Measurements from ENCODE around the gene SLC25A21.

DNA sequence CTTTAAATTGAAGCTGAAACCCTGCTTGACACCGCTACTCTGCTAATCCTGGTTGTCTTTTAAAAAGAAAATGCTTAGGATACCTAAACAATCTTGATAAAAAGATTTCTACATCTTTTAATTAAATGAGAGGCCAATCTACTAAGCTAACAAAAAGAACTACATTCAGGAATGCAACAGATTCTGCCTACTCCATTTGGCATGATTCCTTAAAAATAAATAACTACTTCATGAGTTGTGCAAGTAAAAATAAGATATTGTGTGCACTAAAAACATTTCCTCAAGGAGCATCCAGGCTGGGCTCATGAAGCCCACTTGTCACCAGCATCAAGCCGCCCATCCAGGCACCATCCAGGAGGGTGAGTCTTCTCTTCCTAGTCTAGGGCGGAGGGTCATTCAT, 313.3 kb downstream of the SLC25A21 start:
- TF ChIP-seq PATZ1 (CRISPR knock-in tag; IDR thresholded peaks at IDR 0.05; ENCODE audit: borderline replicate concordance), result no peak
- no peak for TF ChIP-seq RARB (CRISPR knock-in tag; IDR thresholded peaks at IDR 0.05)
- TF ChIP-seq TOX (CRISPR knock-in tag; IDR thresholded peaks at IDR 0.05; ENCODE audit: borderline replicate concordance), result no peak
- TF ChIP-seq SNAI2 (CRISPR knock-in tag; IDR thresholded peaks at IDR 0.05), result no peak
- TF ChIP-seq CSDC2 (CRISPR knock-in tag; IDR thresholded peaks at IDR 0.05), result no peak
- TF ChIP-seq ESRRG (CRISPR knock-in tag; IDR thresholded peaks at IDR 0.05), result no peak
- TF ChIP-seq PPARA (CRISPR knock-in tag; IDR thresholded peaks at IDR 0.05; ENCODE audit: borderline replicate concordance), result no peak
